Spleen (tissue), 11 donors: ENCODE data around the gene MBNL1. TPM values are rescaled to one million over a fixed set of nuclear protein-coding genes. Genes with fewer than 3 reads are reported as not detected.

ENCODE experiments used
- DNase-seq: peaks from one replicate; pipeline ENCODE4 v3.0.0-alpha.2; 2020
- H3K27ac ChIP-seq, 8 donors: fragments of 200-600 bp; sonication (generic) in 7 of 8; 1 replicate in 4 of 8; 2 replicates in 4 of 8; pipeline versions ENCODE4 v1.5.0 to v1.8.0; 2016 to 2021; ENCODE audit warnings: inconsistent platforms in 4 of 8, mild to moderate bottlenecking in 4 of 8, moderate library complexity in 1 of 8
- H3K27me3 ChIP-seq, 7 donors: fragments of 200-600 bp; sonication (generic) in 6 of 7; replicated peaks in 1 of 7; 1 replicate in 4 of 7; 2 replicates in 3 of 7; pipeline versions ENCODE4 v1.5.0 to v1.8.0; 2016 to 2021; ENCODE audit warnings: inconsistent platforms in 3 of 7, mild to moderate bottlenecking in 1 of 7
- H3K36me3 ChIP-seq, 6 donors: fragments of 200-600 bp; sonication (generic) in 5 of 6; 1 replicate in 4 of 6; 2 replicates in 2 of 6; pipeline versions ENCODE4 v1.5.0 to v1.8.0; 2016 to 2021; ENCODE audit warnings: inconsistent platforms in 2 of 6
- H3K4me1 ChIP-seq, 6 donors: fragments of 200-600 bp; sonication (generic) in 5 of 6; 1 replicate in 3 of 6; 2 replicates in 3 of 6; pipeline versions ENCODE4 v1.5.0 to v1.8.0; 2016 to 2021; ENCODE audit warnings: inconsistent platforms in 3 of 6
- H3K4me3 ChIP-seq, 8 donors: fragments of 200-600 bp; sonication (generic) in 7 of 8; 1 replicate in 4 of 8; 2 replicates in 4 of 8; pipeline versions ENCODE4 v1.5.0 to v1.8.0; 2016 to 2021; ENCODE audit warnings: inconsistent platforms in 4 of 8, mild to moderate bottlenecking in 4 of 8, moderate library complexity in 2 of 8
- H3K9me3 ChIP-seq, 8 donors: fragments of 200-600 bp; sonication (generic) in 7 of 8; 1 replicate in 4 of 8; 2 replicates in 4 of 8; pipeline versions ENCODE4 v1.5.0 to v1.8.0; 2016 to 2021; ENCODE audit warnings: inconsistent platforms in 4 of 8
- CTCF ChIP-seq, 11 experiments: fragments of 200-600 bp in 7 of 11; fragments of 450-650 bp in 4 of 11; sonication (generic) in 4 of 11; IDR thresholded peaks in 8 of 11; conservative IDR thresholded peaks in 3 of 11; 1 replicate in 7 of 11; 2 replicates in 4 of 11; pipeline versions ENCODE4 v1.4.0 to v1.8.0; 2016 to 2021; ENCODE audit warnings: antibody characterized with exemption in 11 of 11, inconsistent platforms in 4 of 11, mild to moderate bottlenecking in 1 of 11
- POLR2A ChIP-seq, 3 donors: fragments of 450-650 bp; IDR thresholded peaks; one replicate each; pipeline ENCODE4 v1.5.1; 2017; ENCODE audit warnings: antibody characterized with exemption in 3 of 3, mild to moderate bottlenecking in 1 of 3
- POLR2AphosphoS5 ChIP-seq, 3 donors: sonication (generic); formaldehyde crosslinking; IDR thresholded peaks; one replicate each; pipeline ENCODE4 v1.5.1; 2017; ENCODE audit warnings: antibody characterized with exemption in 3 of 3
- WGBS, 5 donors: extraction: QIAGEN DNeasy Blood & Tissue Kit in 3 of 5; methylation state at CpG; one replicate each; pipeline versions ENCODE4 v1.1.5 to v1.1.7; 2013 to 2018; 5-methylcytosine and 5-hydroxymethylcytosine counted together
- intact Hi-C: fragments of 100-400 bp; cut with DNase I; formaldehyde crosslinking; loops from one replicate; pipeline ENCODE4 v1.15.0; 2023; ENCODE audit warnings: low total_unique reads
- polyA plus RNA-seq, 3 donors: library from polyadenylated mRNA; stranded (reverse); fragments of 200-250 nt; gene quantifications; one replicate each; pipeline ENCODE4 v1.2.1, GENCODE V29; 2013
- total RNA-seq, 7 donors: library from RNA; depleted of rRNA in 3 of 7; stranded (reverse); fragments of >200 nt in 3 of 7; fragmentation: NEBNext Ultra II Directional in 4 of 7; extraction: Animal tissue kit (Norgen Biotek cat#: 25700) in 4 of 7; gene quantifications; one replicate each; pipeline versions ENCODE4 v1.1.0 to v1.2.1, GENCODE V29; 2016 to 2021
- donor health status: healthy with polysubstance abuse.
- donor health status: DM: no; HTN: no; CAD: no; lungs with moderate emphysema.
- donor health status: DM: no; HTN: no; CAD: no.
- donor health status: Bipolar disorder and iron deficiency.
- donor health status: healthy.
- donor health status: DM: no; HTN: no; CAD: no.
- donor health status: DM: yes; HTN: yes; CAD: no.

The MBNL1 gene
- total and polyA plus RNA-seq, 10 donors = 64.7 to 491 (median 296) TPM

- peak overlapping the region in 6 of 8 donors; percentile 35 to 55 (median 40) for H3K27ac ChIP-seq
- no peaks in the 10 kb centered on the region for H3K9me3 ChIP-seq
- peaks cover 6 to 87% (median 50%) of the 10 kb centered on the region in 6 donors for H3K4me1 ChIP-seq
- H3K4me3 ChIP-seq = no peak overlapping the region
- intact Hi-C loops = no loop called here
- no peaks in the 10 kb centered on the region for H3K27me3 ChIP-seq
- H3K36me3 ChIP-seq = no peaks in the 10 kb centered on the region
- WGBS, 5 donors = 18 to 40% (median 30%) methylated on average over 2 of the region's 2 CpGs
- DNase-seq = no peak
- TF ChIP-seq POLR2AphosphoS5 (IDR thresholded peaks at IDR 0.05) (no peak), CTCF (IDR thresholded peaks at IDR 0.05 in 8 of 11, conservative IDR thresholded peaks at IDR 0.05 in 3 of 11) (no peak), POLR2A (IDR thresholded peaks at IDR 0.05) (no peak)
Measured at GRCh38 chr3:152222327-152222726, 46.4 kb upstream of the MBNL1 start.

GRCh38 chr3:152225201-152225600, 43.5 kb upstream of the MBNL1 start:
- DNase-seq = no peak
- no peaks in the 10 kb centered on the region for H3K9me3 ChIP-seq
- no peaks in the 10 kb centered on the region for H3K27me3 ChIP-seq
- TF ChIP-seq POLR2AphosphoS5 (IDR thresholded peaks at IDR 0.05) = no peak
- no peak for TF ChIP-seq CTCF (IDR thresholded peaks at IDR 0.05 in 8 of 11, conservative IDR thresholded peaks at IDR 0.05 in 3 of 11)
- no peak for TF ChIP-seq POLR2A (IDR thresholded peaks at IDR 0.05)
- H3K4me1 ChIP-seq = peaks cover 6 to 66% (median 36%) of the 10 kb centered on the region in 6 donors
- H3K36me3 ChIP-seq = no peaks in the 10 kb centered on the region
- H3K4me3 ChIP-seq = no peak overlapping the region
- no peak overlapping the region for H3K27ac ChIP-seq
- intact Hi-C loops = no loop called here
- 56 to 66% (median 63%) methylated on average over 2 of the region's 2 CpGs for WGBS, 5 donors

- Histone ChIP-seq H3K27me3 (no peaks in the 10 kb centered on the region), H3K4me3 (no peak overlapping the region), H3K36me3 (no peaks in the 10 kb centered on the region), H3K9me3 (no peaks in the 10 kb centered on the region), H3K27ac (no peak overlapping the region), H3K4me1 (peaks cover 6 to 66% (median 32%) of the 10 kb centered on the region in 6 donors)
- intact Hi-C loops = no loop called here
- no peak for DNase-seq
- 92 to 98% (median 94%) methylated on average over 2 of the region's 2 CpGs for WGBS, 5 donors
- TF ChIP-seq POLR2AphosphoS5 (IDR thresholded peaks at IDR 0.05) = no peak
- no peak for TF ChIP-seq CTCF (IDR thresholded peaks at IDR 0.05 in 8 of 11, conservative IDR thresholded peaks at IDR 0.05 in 3 of 11)
- TF ChIP-seq POLR2A (IDR thresholded peaks at IDR 0.05) = no peak
Measured at GRCh38 chr3:152226176-152226575, 42.6 kb upstream of the MBNL1 start.

GRCh38 chr3:152227027-152227426, 41.7 kb upstream of the MBNL1 start:
- TF ChIP-seq POLR2A (IDR thresholded peaks at IDR 0.05) (no peak), CTCF (IDR thresholded peaks at IDR 0.05 in 8 of 11, conservative IDR thresholded peaks at IDR 0.05 in 3 of 11) (no peak), POLR2AphosphoS5 (IDR thresholded peaks at IDR 0.05) (no peak)
- intact Hi-C loops = no loop called here
- Histone ChIP-seq H3K4me3 (no peak overlapping the region), H3K27ac (no peak overlapping the region), H3K27me3 (no peaks in the 10 kb centered on the region), H3K36me3 (no peaks in the 10 kb centered on the region), H3K4me1 (peaks cover 6 to 59% (median 27%) of the 10 kb centered on the region in 6 donors), H3K9me3 (no peaks in the 10 kb centered on the region)
- WGBS, 5 donors = 91 to 97% (median 94%) methylated on average over 2 of the region's 2 CpGs
- DNase-seq = no peak
